Naive thymus-derived CD8-positive, alpha-beta T cell (primary cell): Measurements from ENCODE around the gene RCOR3. TPM values are rescaled to one million over a fixed set of nuclear protein-coding genes. Genes with fewer than 3 reads are reported as not detected.
"Not testable (repeated sequence)": the region's sequence is repeated elsewhere in the genome, so short reads cannot be mapped to it uniquely, and the experiment has no call there.

Source experiments
- ATAC-seq, 2 donors: fragments of 150-1000 bp; cut with Tn5 transposase in 1 of 2; sonication (Bioruptor Pico), chemical (Tn5 transposase) in 1 of 2; 1 replicate in 1 of 2; 2 replicates in 1 of 2; pipeline ENCODE4 v1.10.0; 2021; ENCODE audit warnings: mild to moderate bottlenecking in 2 of 2, moderate library complexity in 2 of 2
- POLR2A ChIA-PET: fragments of 350-600 bp; sonication (Branson Sonifier 250); formaldehyde crosslinking; loops from one replicate; lab custom pipeline; 2021; ENCODE audit warnings: antibody characterized with exemption; lab: Charles Lee
- DNase-seq, 10 donors: peaks; one replicate each; pipeline versions ENCODE4 v3.0.0 to v3.0.0-alpha.2; 2020 to 2022
- H3K27ac Mint-ChIP-seq, 10 donors: one replicate each; pipeline ENCODE4 v1.8.0; 2020 to 2022; ENCODE audit warnings: mild to moderate bottlenecking in 10 of 10, mixed read lengths in 10 of 10, moderate library complexity in 4 of 10, inconsistent platforms in 1 of 10
- H3K27me3 Mint-ChIP-seq, 5 donors: one replicate each; pipeline ENCODE4 v1.8.0; 2021 to 2022; ENCODE audit warnings: mixed read lengths in 5 of 5
- H3K36me3 Mint-ChIP-seq, 3 donors: one replicate each; pipeline ENCODE4 v1.8.0; 2020 to 2022; ENCODE audit warnings: mixed read lengths in 3 of 3, mild to moderate bottlenecking in 2 of 3, inconsistent platforms in 1 of 3
- H3K4me1 Mint-ChIP-seq, 4 donors: one replicate each; pipeline ENCODE4 v1.8.0; 2021 to 2022; ENCODE audit warnings: mixed read lengths in 4 of 4
- H3K4me3 Mint-ChIP-seq, 10 donors: one replicate each; pipeline ENCODE4 v1.8.0; 2020 to 2022; ENCODE audit warnings: mild to moderate bottlenecking in 10 of 10, mixed read lengths in 10 of 10, moderate library complexity in 6 of 10, inconsistent platforms in 1 of 10
- H3K9me3 Mint-ChIP-seq, 9 donors: one replicate each; pipeline ENCODE4 v1.8.0; 2020 to 2022; ENCODE audit warnings: mixed read lengths in 9 of 9, mild to moderate bottlenecking in 3 of 9, inconsistent platforms in 1 of 9, moderate library complexity in 1 of 9
- polyA plus RNA-seq, 3 donors: library from polyadenylated mRNA; unstranded; fragments of 300-500 nt; fragmentation: Illumina TruSeq; gene quantifications; one replicate each; pipeline ENCODE4 v1.2.3, GENCODE V29; 2021
- total RNA-seq, 8 experiments: library from RNA in 2 of 8; stranded (reverse) in 2 of 8; gene quantifications; one replicate each; pipeline ENCODE4 v1.2.3 and lab custom pipeline; 2021 to 2026

RCOR3 gene
- total and polyA plus RNA-seq, 5 experiments from 2014 or later = 22.5 to 88.6 (median 29.3) TPM

DNA sequence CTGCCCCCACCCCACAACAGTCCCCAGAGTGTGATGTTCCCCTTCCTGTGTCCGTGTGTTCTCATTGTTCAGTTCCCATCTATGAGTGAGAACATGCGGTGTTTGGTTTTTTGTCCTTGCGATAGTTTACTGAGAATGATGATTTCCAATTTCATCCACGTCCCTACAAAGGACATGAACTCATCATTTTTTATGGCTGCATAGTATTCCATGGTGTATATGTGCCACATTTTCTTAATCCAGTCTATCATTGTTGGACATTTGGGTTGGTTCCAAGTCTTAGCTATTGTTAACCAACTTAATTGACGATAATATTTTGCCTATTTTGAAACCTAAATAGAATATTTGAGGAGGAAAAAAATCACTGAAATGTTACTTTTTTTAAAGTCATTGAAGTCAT, 3.9 kb downstream of the RCOR3 start:
- ATAC-seq, H3K9me3 Mint-ChIP-seq, DNase-seq, H3K27ac Mint-ChIP-seq, H3K4me3 Mint-ChIP-seq, H3K27me3 Mint-ChIP-seq, POLR2A ChIA-PET: not testable (repeated sequence)
- H3K4me1 Mint-ChIP-seq = peaks cover 14 to 44% (median 41%) of the 10 kb centered on the region in 4 donors
- H3K36me3 Mint-ChIP-seq = peaks cover 0 to 46% (median 11%) of the 10 kb centered on the region in 3 donors

DNA sequence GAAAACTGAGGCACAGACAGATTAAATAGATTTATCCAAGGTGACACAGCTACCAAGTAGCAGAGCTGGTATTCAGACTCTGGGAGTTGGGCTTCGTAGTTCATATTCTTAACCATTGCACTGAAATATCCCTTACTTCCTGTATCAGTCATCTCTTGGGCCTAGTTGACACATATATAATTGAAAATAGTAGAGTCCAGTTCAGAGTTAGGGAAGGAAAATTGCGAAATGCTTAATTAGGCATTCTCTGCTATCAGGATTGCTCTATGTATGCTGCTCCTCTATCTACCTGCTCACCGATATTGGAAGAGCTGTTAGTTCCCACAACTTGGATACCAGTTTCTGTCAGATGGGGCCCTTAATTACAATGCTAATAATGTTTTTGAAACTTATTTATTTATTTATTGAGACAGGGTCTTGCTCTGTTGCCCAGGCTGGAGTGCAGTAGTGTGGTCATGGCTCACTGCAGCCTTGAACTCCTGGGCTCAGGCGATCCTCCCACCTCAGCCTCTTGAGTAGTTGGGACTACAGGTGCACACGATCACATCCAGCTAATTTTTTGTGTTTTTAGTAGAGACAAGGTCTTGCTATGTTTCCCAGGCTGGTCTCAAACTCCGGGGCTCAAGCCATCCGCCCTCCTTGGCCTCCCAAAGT, 8.2 kb downstream of the RCOR3 start:
- Mint-ChIP-seq H3K4me3 (no peak overlapping the region), H3K27me3 (no peaks in the 10 kb centered on the region), H3K27ac (peak overlapping the region in 2 of 10 donors; percentile 15 to 64), H3K36me3 (peaks cover 0 to 58% (median 22%) of the 10 kb centered on the region in 3 donors), H3K9me3 (no peaks in the 10 kb centered on the region), H3K4me1 (peaks cover 10 to 32% (median 30%) of the 10 kb centered on the region in 4 donors)
- DNase-seq (no peak), ATAC-seq (no peak)
- POLR2A ChIA-PET = no interaction called here

DNA sequence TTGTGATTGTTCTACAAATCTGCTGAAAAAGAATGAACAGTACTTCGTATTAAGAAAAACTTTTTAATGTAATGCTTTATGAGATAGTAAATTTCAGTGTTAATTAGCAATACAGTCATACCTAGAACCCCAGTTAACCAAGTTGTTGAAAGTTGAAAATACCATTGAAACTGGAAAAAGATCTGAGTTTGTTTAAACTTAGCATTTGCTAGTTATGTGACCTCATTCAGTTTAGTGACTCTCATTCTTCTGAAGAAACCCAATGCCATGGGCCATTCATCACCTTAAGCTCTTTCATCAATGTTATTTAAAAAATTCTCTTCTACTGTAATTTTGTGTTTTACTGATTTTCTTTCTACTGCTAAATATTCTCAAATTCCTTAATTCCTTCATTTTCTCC, 20.2 kb downstream of the RCOR3 start:
- H3K36me3 Mint-ChIP-seq = peaks cover 0 to 42% (median 8%) of the 10 kb centered on the region in 3 donors
- H3K9me3 Mint-ChIP-seq = no peaks in the 10 kb centered on the region
- DNase-seq (no peak), ATAC-seq (no peak)
- no peaks in the 10 kb centered on the region for H3K27me3 Mint-ChIP-seq
- POLR2A ChIA-PET = interaction anchor here (1.1 kb wide), 1 partner anchor 21 kb away, joined by 3 read pairs; the partner anchor contains the start of gene RCOR3
- no peak overlapping the region for H3K27ac Mint-ChIP-seq
- peaks cover 0 to 4% (median 1%) of the 10 kb centered on the region in 4 donors for H3K4me1 Mint-ChIP-seq
- H3K4me3 Mint-ChIP-seq = no peak overlapping the region

DNA sequence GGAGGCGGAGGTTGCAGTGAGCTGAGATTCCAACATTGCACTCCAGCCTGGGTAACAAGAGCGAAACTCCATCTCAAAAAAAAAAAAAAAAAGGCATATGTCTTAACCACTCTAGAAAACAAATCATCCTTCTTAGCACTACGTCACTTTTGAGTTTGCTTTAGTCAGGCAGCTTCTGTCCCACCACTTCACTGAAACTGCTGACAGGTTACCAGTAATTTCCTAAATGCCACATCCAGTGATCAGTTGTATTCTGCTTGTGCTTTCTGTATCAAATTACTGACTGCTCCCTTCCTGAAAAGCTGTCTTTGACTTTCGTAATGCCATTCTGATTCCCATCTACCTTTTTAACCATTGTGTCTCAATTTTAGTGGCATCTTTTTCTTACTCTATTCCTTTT, 21.7 kb downstream of the RCOR3 start:
- H3K4me1 Mint-ChIP-seq = peaks cover 0 to 7% (median 3%) of the 10 kb centered on the region in 4 donors
- H3K9me3 Mint-ChIP-seq = no peaks in the 10 kb centered on the region
- ATAC-seq (no peak), DNase-seq (no peak)
- no peak overlapping the region for H3K27ac Mint-ChIP-seq
- H3K4me3 Mint-ChIP-seq = no peak overlapping the region
- no peaks in the 10 kb centered on the region for H3K27me3 Mint-ChIP-seq
- peaks cover 8 to 48% (median 19%) of the 10 kb centered on the region in 3 donors for H3K36me3 Mint-ChIP-seq
- POLR2A ChIA-PET = no interaction called here

DNA sequence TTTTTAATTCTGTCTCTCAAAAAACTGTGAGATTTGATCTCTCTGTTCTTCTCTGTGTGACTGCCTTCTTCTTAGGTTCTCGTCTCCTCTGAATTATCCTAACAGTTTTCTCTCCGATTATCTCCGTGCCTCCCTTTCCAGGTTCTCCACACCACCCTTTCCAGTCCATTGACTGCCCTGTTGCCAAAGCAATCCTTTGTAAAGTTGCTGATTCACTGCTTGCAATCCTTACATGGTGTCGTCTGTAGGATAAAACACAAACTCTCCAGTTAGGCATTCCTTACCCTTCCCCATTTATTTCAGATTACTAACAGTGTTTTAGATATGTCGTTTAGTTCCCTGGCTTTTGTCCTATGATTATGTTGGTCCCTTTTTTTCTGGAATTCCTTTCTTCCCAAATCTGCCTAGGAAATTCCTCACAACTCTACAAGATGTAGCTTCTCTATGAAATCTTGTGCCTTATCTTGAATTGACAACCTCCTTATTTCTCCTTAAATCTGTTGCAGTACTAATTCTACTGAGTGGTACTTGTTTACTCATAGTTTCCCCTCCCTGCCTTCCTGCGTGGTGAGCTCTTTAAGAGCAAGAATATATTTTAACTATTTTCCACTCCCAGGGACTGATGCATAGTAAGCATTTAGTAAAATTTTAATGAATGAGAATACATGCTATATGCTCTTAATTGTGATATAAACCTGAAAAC, 22.3 kb downstream of the RCOR3 start:
- Mint-ChIP-seq H3K27ac (no peak overlapping the region), H3K36me3 (peaks cover 8 to 47% (median 19%) of the 10 kb centered on the region in 3 donors), H3K9me3 (no peaks in the 10 kb centered on the region), H3K27me3 (no peaks in the 10 kb centered on the region), H3K4me3 (no peak overlapping the region), H3K4me1 (peaks cover 0 to 7% (median 3%) of the 10 kb centered on the region in 4 donors)
- POLR2A ChIA-PET = interaction anchor here (0.6 kb wide), 1 partner anchor 9 kb away, joined by 3 read pairs; no protein-coding TSS in a partner anchor
- no peak for ATAC-seq
- DNase-seq = no peak

DNA sequence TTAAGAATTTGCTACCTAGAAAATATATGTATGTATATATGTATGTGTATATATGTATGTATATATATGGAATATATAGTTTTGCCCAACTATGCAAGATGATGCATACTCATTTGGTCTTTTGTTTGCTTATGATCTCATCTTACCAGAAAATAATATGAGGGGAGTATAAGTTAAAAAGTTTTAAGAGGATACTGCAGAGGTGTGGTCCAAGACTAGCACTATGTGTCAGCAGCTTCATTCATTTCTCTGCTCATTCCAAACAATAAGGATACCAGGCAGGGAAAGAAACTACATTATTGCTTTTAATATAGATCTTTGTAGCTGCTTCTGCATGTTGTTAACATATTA, 22.8 kb downstream of the RCOR3 start:
- ATAC-seq (no peak), DNase-seq (no peak)
- peaks cover 0 to 10% (median 4%) of the 10 kb centered on the region in 4 donors for H3K4me1 Mint-ChIP-seq
- peaks cover 8 to 49% (median 23%) of the 10 kb centered on the region in 3 donors for H3K36me3 Mint-ChIP-seq
- no peaks in the 10 kb centered on the region for H3K9me3 Mint-ChIP-seq
- H3K4me3 Mint-ChIP-seq = no peak overlapping the region
- no peak overlapping the region for H3K27ac Mint-ChIP-seq
- POLR2A ChIA-PET = interaction anchor here (0.6 kb wide), 1 partner anchor 9 kb away, joined by 3 read pairs; no protein-coding TSS in a partner anchor
- H3K27me3 Mint-ChIP-seq = no peaks in the 10 kb centered on the region

DNA sequence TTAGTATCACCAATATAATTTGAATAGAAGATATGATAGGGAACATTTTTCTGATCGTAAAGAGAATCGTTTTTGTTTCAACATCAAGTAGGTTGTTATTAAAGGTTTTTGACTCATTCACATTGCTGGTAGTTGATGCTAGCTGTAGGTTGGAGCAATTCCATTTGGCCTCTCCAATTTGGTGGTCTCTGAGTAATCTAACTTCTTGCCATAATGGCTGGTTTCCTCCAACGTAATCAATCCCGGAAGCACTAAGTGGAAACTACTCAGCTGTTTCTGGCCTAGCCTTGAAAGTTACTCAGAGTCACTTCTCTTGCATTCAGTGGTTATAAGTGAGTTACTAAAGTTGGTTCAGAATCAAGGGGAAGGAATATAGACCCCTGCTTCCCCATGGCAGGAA, 26.0 kb downstream of the RCOR3 start:
- POLR2A ChIA-PET = interaction anchor here (1.0 kb wide), 1 partner anchor 12 kb away, joined by 3 read pairs; no protein-coding TSS in a partner anchor
- no peaks in the 10 kb centered on the region for H3K9me3 Mint-ChIP-seq

DNA sequence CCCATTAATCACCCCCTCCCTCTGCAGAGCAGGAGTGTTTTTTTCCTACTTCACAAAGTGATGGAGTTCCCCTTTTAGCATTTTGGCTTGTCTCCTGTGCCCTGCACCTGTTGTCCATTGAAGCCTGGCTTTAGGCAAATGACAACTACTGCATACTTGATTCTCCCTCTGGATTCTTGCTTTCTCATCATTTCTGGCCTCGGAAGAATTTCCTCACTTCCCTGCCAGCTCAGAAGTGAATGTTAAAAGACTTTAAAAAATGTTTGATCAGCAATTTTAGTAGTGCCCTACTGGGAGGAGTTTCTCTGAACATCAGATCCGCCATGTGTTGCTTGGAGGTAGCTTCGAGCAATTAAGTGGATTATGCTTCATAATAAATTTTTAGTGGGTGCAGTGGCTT, 28.1 kb downstream of the RCOR3 start:
- Mint-ChIP-seq H3K4me1 (peaks cover 2 to 23% (median 17%) of the 10 kb centered on the region in 4 donors), H3K27ac (peak overlapping the region in 1 of 10 donors; percentile 34), H3K36me3 (peaks cover 8 to 81% (median 43%) of the 10 kb centered on the region in 3 donors), H3K9me3 (no peaks in the 10 kb centered on the region), H3K4me3 (no peak overlapping the region), H3K27me3 (no peaks in the 10 kb centered on the region)
- POLR2A ChIA-PET = no interaction called here
- ATAC-seq = no peak
- DNase-seq = no peak

More for the DNA sequence above, 26.0 kb downstream of the RCOR3 start:
- no peak for ATAC-seq
- H3K27ac Mint-ChIP-seq = peak overlapping the region in 1 of 10 donors; percentile 39
- H3K4me3 Mint-ChIP-seq = no peak overlapping the region
- H3K27me3 Mint-ChIP-seq = no peaks in the 10 kb centered on the region
- peaks cover 8 to 61% (median 31%) of the 10 kb centered on the region in 3 donors for H3K36me3 Mint-ChIP-seq
- peaks cover under 1 to 17% (median 13%) of the 10 kb centered on the region in 4 donors for H3K4me1 Mint-ChIP-seq
- DNase-seq = no peak

DNA sequence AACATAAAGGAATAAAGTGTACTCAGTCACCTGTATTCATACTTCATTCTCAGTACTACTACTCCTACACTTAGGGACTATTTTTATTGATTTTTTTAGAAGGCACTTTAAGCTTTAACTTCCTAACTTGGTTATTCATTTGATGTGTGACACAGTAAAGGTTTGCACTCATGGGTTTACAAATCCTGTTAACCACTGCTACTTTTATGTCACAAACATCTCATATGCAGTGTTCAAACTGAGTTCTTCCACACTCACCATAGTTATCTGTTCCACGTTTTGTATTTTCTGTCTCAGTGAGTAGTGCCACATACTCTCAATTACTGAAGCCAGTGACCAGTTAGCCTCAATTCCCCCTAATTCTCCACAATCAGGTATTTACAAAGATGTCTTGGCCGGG, 33.2 kb downstream of the RCOR3 start:
- Mint-ChIP-seq H3K27me3 (no peaks in the 10 kb centered on the region), H3K4me1 (peaks cover 2 to 26% (median 15%) of the 10 kb centered on the region in 4 donors), H3K27ac (no peak overlapping the region), H3K4me3 (no peak overlapping the region), H3K9me3 (no peaks in the 10 kb centered on the region), H3K36me3 (peaks cover 6 to 82% (median 25%) of the 10 kb centered on the region in 3 donors)
- POLR2A ChIA-PET = interaction anchor here (0.5 kb wide), 1 partner anchor 21 kb away, joined by 3 read pairs; no protein-coding TSS in a partner anchor
- ATAC-seq = no peak
- DNase-seq = no peak

DNA sequence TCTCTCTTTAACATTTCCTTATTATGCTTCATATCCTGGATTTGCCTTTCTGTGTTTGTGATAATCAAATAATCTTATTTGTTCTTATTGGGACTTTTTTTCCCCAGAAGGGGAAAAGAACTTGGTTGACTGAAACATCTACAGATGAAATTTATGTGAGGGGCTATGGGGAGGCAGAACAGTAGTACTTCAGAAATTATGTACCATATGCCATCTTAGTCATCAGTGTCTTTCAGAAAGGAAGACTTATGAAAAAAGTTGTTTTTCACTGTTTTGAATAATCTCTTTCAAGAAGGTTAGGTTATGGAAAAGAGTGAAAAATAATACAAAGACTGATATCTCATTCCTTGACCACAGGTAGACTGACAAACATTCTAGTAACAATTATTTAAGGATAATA, 37.2 kb downstream of the RCOR3 start:
- no peak for ATAC-seq
- POLR2A ChIA-PET = no interaction called here
- Mint-ChIP-seq H3K4me1 (peaks cover 0 to 15% (median 11%) of the 10 kb centered on the region in 4 donors), H3K27ac (peak overlapping the region in 3 of 10 donors; percentile 22 to 58 (median 36)), H3K27me3 (no peaks in the 10 kb centered on the region), H3K9me3 (no peaks in the 10 kb centered on the region), H3K4me3 (no peak overlapping the region), H3K36me3 (peaks cover 18 to 84% (median 36%) of the 10 kb centered on the region in 3 donors)
- no peak for DNase-seq

DNA sequence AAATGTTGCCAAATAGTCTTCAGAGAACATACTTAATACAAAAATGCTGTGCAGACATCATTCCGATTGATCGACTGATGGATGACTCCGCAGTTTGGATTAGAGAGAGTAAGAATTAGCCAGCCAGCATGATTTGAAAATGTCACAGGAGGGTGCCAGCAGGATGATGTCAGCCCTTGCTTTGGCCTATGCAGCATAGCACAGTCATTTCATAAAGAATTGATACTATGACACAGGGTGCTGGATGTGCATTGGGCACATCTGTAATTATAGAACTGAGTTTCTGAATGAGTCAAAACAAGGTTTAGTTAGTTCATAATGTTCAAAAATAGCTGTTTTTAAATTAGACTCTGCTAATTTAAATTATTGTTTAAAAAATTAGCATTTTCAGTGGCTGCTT, 45.9 kb downstream of the RCOR3 start:
- Mint-ChIP-seq H3K27me3 (no peaks in the 10 kb centered on the region), H3K9me3 (no peaks in the 10 kb centered on the region), H3K4me1 (peaks cover 4 to 18% (median 7%) of the 10 kb centered on the region in 4 donors), H3K4me3 (no peak overlapping the region), H3K27ac (peak overlapping the region in 2 of 10 donors; percentile 47 to 87), H3K36me3 (peaks cover 0 to 57% (median 9%) of the 10 kb centered on the region in 3 donors)
- ATAC-seq (no peak), DNase-seq (no peak)
- POLR2A ChIA-PET = no interaction called here

DNA sequence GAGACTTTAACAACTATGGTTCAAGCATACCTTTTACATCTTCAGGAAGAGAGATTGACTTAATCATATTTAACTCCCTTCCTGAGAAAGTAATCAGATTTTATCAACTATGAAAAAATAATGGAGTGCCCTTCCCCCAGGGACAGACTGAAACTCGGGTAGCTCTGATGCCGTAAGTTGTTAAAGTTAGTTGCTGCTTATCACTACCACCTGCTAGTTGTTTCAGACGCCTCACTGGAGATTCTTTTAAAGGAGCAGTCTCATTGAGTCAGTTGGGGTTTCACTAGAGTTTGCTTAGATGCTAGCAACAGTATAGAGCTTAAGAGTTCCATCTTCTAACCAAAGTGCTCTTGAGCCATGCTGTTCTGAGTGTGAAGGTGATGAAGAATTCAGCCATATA, 50.5 kb downstream of the RCOR3 start:
- H3K9me3 Mint-ChIP-seq = no peaks in the 10 kb centered on the region
- DNase-seq (no peak), ATAC-seq (no peak)
- H3K4me3 Mint-ChIP-seq = no peak overlapping the region
- POLR2A ChIA-PET = no interaction called here
- H3K36me3 Mint-ChIP-seq = peaks cover 4 to 45% (median 13%) of the 10 kb centered on the region in 3 donors
- no peaks in the 10 kb centered on the region for H3K27me3 Mint-ChIP-seq
- H3K27ac Mint-ChIP-seq = peak overlapping the region in 8 of 10 donors; percentile 4 to 72 (median 56)
- peaks cover 2 to 10% (median 6%) of the 10 kb centered on the region in 4 donors for H3K4me1 Mint-ChIP-seq

DNA sequence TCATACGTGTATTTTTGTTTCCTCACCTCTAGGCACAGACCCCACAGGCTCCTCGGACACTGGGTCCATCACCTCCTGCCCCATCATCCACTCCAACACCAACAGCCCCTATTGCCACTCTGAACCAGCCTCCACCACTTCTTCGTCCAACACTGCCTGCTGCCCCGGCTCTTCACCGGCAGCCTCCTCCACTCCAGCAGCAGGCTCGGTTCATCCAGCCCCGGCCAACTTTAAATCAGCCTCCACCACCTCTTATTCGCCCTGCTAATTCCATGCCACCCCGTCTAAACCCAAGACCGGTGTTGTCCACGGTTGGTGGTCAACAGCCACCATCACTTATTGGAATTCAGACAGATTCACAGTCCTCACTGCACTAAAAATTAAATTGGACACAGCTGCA, 54.2 kb downstream of the RCOR3 start:
- H3K27me3 Mint-ChIP-seq = no peaks in the 10 kb centered on the region
- POLR2A ChIA-PET = interaction anchor here (0.8 kb wide), 1 partner anchor 15 kb away, joined by 3 read pairs; no protein-coding TSS in a partner anchor

More for the DNA sequence above, 54.2 kb downstream of the RCOR3 start:
- Mint-ChIP-seq H3K9me3 (no peaks in the 10 kb centered on the region), H3K27ac (peak overlapping the region in 9 of 10 donors; percentile 31 to 73 (median 49)), H3K4me1 (peaks cover 2 to 8% (median 4%) of the 10 kb centered on the region in 4 donors), H3K4me3 (no peak overlapping the region), H3K36me3 (peaks cover 4 to 39% (median 9%) of the 10 kb centered on the region in 3 donors)
- ATAC-seq (no peak), DNase-seq (no peak)
